Neural crest cell (in vitro differentiated cells): ENCODE results near the gene ADK. TPM values are rescaled to one million over a fixed set of nuclear protein-coding genes. Genes with fewer than 3 reads are reported as not detected.
A peak's percentile ranks its signal among the peaks of the same experiment; 100 is the strongest.

Experiments
- DNase-seq: peaks from one replicate; pipeline ENCODE4 v3.0.0; 2021; ENCODE audit warnings: low read depth, mixed read lengths, low spot score
- H3K27ac Mint-ChIP-seq: one replicate; pipeline ENCODE4 v1.8.0; 2021; ENCODE audit warnings: mild to moderate bottlenecking, mixed read lengths; ENCODE audit not compliant: unreplicated experiment
- H3K27me3 Mint-ChIP-seq: 2 replicates; pipeline ENCODE4 v1.8.0; 2021; ENCODE audit warnings: low read depth, mild to moderate bottlenecking, mixed read lengths
- H3K36me3 Mint-ChIP-seq: 2 replicates; pipeline ENCODE4 v1.8.0; 2021; ENCODE audit warnings: low read depth, mild to moderate bottlenecking, mixed read lengths
- H3K4me1 Mint-ChIP-seq: 2 replicates; pipeline ENCODE4 v1.8.0; 2021; ENCODE audit warnings: mixed read lengths
- H3K4me3 Mint-ChIP-seq: one replicate; pipeline ENCODE4 v1.8.0; 2021; ENCODE audit warnings: mild to moderate bottlenecking, mixed read lengths
- H3K9me3 Mint-ChIP-seq: 2 replicates; pipeline ENCODE4 v1.8.0; 2021; ENCODE audit warnings: mixed read lengths
- CTCF ChIP-seq: fragments of 200-600 bp; sonication (generic); conservative IDR thresholded peaks from 2 replicates; pipeline ENCODE4 v1.5.0; 2021; ENCODE audit warnings: antibody characterized with exemption, mild to moderate bottlenecking
- total RNA-seq: library from RNA; stranded (reverse); gene quantifications from 2 replicates; pipeline ENCODE4 v1.2.1, GENCODE V29; 2021

Gene ADK
- total RNA-seq, 1 donor from 2014 or later, result 35.6 TPM

- peak overlapping the region; percentile 47 for H3K27ac Mint-ChIP-seq
- H3K4me3 Mint-ChIP-seq, result no peak overlapping the region
- peaks cover 9% of the 10 kb centered on the region for H3K9me3 Mint-ChIP-seq
- peaks cover 7% of the 10 kb centered on the region for H3K36me3 Mint-ChIP-seq
- no peak for TF ChIP-seq CTCF
- peaks cover 24% of the 10 kb centered on the region for H3K4me1 Mint-ChIP-seq
- DNase-seq, result no peak
- no peaks in the 10 kb centered on the region for H3K27me3 Mint-ChIP-seq
These were observed 494.7 kb downstream of the ADK start for GRCh38 chr10:74645692-74646091.

- no peak overlapping the region for H3K4me3 Mint-ChIP-seq
- TF ChIP-seq CTCF, result no peak
- peaks cover 2% of the 10 kb centered on the region for H3K9me3 Mint-ChIP-seq
- H3K36me3 Mint-ChIP-seq, result peaks cover 6% of the 10 kb centered on the region
- no peaks in the 10 kb centered on the region for H3K27me3 Mint-ChIP-seq
- H3K27ac Mint-ChIP-seq, result no peak overlapping the region
- DNase-seq, result no peak
- H3K4me1 Mint-ChIP-seq, result peaks cover 12% of the 10 kb centered on the region
These were observed 499.6 kb downstream of the ADK start for GRCh38 chr10:74650613-74651012.

GRCh38 chr10:74651565-74651964, 500.5 kb downstream of the ADK start:
- H3K27me3 Mint-ChIP-seq, result no peaks in the 10 kb centered on the region
- H3K36me3 Mint-ChIP-seq, result peaks cover 6% of the 10 kb centered on the region
- DNase-seq, result no peak
- H3K27ac Mint-ChIP-seq, result no peak overlapping the region
- H3K4me3 Mint-ChIP-seq, result no peak overlapping the region
- peaks cover 2% of the 10 kb centered on the region for H3K9me3 Mint-ChIP-seq
- peaks cover 2% of the 10 kb centered on the region for H3K4me1 Mint-ChIP-seq
- no peak for TF ChIP-seq CTCF

GRCh38 chr10:74652664-74653063, 501.6 kb downstream of the ADK start:
- TF ChIP-seq CTCF, result no peak
- Mint-ChIP-seq H3K9me3 (peaks cover 2% of the 10 kb centered on the region), H3K36me3 (peaks cover 6% of the 10 kb centered on the region), H3K27me3 (no peaks in the 10 kb centered on the region), H3K4me3 (no peak overlapping the region), H3K27ac (no peak overlapping the region), H3K4me1 (no peaks in the 10 kb centered on the region)
- DNase-seq, result no peak

GRCh38 chr10:74658511-74658910, 507.5 kb downstream of the ADK start:
- Mint-ChIP-seq H3K4me1 (no peaks in the 10 kb centered on the region), H3K27me3 (no peaks in the 10 kb centered on the region), H3K27ac (no peak overlapping the region), H3K4me3 (no peak overlapping the region), H3K9me3 (no peaks in the 10 kb centered on the region), H3K36me3 (peaks cover 6% of the 10 kb centered on the region)
- TF ChIP-seq CTCF, result no peak
- DNase-seq, result no peak

- Mint-ChIP-seq H3K4me3 (no peak overlapping the region), H3K9me3 (no peaks in the 10 kb centered on the region), H3K27me3 (no peaks in the 10 kb centered on the region), H3K4me1 (no peaks in the 10 kb centered on the region), H3K36me3 (no peaks in the 10 kb centered on the region), H3K27ac (peak overlapping the region; percentile 2)
- no peak for TF ChIP-seq CTCF
- DNase-seq, result no peak
These were observed 511.6 kb downstream of the ADK start for GRCh38 chr10:74662635-74663034.
